Right lung (tissue), 5 donors: ENCODE measurements around the gene BEGAIN. TPM values are rescaled to one million over a fixed set of nuclear protein-coding genes. Genes with fewer than 3 reads are reported as not detected.

Source experiments
- DNase-seq, 2 donors: peaks; one replicate each; pipeline ENCODE4 v3.0.0-alpha.2; 2013
- polyA plus RNA-seq, 5 donors: library from polyadenylated mRNA; unstranded; fragments of 120-200 nt; gene quantifications; one replicate each; pipeline versions ENCODE4 v1.2.1 to v1.2.3, GENCODE V29; 2013; ENCODE audit warnings: inconsistent platforms in 1 of 5, low replicate concordance in 1 of 5; ENCODE audit not compliant: insufficient read length in 5 of 5, insufficient read depth in 1 of 5

The BEGAIN gene
- polyA plus RNA-seq, 5 donors, result 1.3 to 2.9 (median 2.1) TPM

DNA sequence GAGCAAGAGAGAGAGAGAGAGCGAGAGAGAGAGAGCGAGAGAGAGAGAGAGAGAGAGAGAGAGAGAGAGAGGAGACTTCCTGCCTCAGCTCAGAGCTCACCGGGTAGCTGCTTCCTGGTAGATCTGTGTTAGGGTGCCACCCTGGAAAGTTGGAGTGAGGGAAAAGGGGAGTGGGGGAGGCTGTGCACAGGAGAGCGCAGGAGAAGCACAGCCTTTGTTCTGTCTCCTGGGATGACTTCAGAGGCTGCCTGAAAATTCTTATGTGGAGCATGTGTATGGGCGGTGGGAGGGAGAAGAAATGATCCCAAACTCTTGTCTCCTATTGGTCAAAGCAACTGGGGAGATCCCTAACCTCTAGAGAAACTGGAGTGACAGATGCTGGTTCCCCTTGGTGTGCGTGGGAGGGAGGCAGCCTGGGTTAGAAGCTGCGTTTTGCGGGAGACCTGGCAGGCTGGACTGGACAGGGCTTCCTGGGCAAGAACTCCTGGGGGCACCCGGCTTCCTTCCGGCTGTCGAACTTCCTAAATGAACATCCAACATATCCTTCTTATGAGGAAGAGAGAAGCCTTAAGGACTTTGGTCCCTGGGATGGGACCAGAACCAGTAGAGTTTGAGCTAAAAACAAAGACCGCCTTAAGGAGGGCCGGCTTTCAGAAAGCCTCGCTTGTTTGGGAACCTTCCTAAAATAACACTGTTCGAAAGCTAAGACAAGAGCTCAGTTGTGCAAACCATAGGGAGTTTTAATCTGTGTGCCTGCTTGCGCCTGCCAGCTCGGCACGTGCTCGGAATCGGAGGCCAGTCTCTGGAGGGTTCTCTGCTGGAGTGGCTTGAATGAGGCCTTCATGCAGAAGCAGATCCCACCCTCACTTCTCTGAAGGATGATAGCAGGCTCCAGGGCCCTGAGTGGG is 30.4 kb upstream of the BEGAIN start:
- DNase-seq, result peak in 1 of 2 donors; percentile 9

DNA sequence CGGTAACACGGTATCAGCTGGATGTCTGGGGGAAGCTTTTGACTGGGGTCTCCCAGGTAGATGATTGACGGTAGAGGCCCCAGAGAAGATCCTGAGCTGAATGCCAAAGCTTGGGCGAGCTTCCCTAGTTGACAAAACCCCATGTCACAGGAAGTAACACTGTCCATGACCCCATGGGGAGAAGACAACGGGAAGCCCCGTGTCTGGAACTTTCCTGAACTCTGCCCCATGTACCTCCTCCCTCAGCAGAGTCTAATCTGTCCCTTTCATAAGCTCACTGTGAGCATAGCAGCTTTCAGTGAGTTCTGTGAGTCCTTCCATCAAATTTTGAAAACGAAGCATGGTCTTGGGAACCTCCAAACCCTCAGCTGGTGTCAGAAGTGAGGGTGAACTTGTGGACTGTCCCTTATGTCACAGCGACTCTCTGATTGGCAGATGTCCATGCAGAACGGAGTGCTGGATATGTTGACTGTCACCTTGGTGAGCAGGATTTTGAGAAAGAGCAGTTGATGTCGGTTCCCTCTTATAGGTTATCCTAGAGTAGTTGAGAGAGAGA is 29.7 kb upstream of the BEGAIN start:
- DNase-seq, result no peak

DNA sequence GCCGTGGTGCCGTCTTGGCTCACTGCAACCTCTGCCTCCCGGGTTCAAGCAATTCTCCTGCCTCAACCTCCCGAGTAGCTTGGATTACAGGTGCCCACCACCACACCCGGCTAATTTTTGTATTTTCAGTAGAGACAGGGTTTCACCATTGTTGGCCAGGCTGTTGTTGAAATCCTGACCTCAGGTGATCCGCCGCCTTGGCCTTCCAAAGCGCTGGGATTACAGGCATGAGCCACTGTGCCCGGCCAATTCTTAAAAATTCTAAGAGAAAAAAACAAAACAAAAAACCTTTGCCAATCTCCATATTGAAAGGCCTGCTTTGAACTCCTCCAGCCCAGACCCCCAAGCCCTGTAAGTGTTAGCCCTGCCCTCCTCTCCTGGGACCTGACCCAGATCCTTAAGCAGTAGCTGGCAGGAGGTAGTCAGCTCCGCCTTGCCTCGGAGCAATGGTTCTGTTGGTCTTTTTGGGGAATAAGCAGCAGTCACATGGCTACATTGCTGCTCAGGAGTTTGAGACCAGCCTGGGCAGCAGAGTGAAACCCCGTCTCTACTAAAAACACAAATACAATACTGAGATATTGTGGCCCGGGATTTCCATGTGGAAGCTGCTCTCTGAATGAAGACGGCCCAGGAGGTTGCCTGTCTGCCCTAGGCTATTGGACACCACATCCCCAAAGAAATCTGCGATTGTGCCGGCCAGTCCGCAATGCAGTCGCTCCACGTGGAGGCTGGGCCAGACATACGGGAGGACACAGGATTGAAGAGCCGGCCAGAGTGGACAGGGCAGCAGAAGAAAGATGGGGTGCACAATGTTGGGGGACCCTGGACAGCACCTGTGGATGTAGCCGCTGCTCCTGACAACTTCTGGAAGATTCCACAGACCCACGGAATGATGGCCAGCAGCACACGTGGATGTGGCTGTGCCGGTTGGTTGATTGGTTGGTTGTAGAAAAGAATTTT is 28.8 kb upstream of the BEGAIN start:
- no peak for DNase-seq

GRCh38 chr14:100614803-100615202 is 27.6 kb upstream of the BEGAIN start:
- DNase-seq, result no peak

- DNase-seq, result no peak
Observed at GRCh38 chr14:100612986-100613385, 25.8 kb upstream of the BEGAIN start.

DNA sequence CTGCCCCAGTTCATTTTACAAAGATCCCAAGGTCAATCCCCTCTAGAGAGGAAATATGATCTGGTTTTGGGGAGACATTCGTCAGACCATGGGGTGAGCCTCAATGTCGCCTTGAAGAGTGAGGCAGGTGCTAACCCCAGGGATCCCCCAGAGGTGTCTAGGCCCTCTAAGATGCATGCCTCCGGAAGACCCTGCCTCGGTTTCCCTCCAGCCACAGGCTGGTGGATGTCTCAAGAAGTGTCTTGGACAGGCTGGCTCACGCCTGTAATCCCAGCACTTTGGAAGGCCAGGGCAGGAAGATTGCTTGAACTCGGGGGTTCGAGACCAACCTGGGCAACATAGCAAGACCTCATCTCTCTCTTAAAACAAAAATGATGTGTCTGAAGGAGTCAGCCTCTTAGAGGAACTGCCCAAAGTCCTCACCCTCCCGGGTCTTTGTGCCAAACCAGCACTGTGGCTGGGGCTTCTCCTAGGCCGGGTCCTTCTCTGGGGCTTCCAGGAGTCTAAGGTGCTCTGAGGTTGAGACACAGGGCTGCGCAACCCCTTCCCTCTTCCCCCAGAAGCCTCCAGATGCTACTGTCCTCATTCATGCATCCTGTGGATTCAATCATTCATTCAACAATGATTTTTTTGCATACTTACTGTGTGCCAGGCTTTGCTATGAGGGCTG is 24.7 kb upstream of the BEGAIN start:
- DNase-seq, result no peak

DNA sequence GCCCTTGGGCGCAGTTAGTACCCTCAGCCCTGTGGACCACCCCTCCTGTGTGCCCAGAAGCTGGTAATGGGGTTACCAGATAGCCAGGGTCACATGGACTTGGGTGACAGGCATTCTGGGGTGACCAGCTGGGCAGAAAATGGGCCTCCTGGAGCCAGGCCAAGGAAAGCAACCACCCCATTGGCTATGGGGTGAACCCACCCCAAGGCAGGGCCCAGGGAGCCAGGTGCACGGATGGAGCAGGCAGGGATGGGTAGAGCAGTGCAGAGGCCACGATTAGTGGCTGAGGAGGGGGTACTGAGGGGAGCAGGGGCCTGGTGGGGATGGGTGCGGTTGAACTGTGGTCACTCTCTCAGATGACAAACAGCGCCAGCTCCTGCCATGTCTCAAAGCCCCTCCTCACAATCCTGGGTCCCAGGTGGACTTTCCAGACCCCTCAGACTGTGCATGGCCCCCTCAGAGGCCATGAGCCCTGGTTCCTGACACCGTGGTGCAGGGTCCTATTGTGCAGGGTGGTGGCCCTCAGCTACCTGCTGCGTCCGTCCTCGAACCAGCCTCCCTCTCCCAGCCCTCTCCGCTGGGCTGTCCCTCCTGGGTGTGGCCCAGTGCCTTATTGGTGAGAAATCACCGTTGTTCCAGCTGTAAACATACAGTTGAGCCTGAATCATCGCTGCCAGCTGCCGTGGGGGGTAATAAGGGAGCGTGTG is 23.4 kb upstream of the BEGAIN start:
- no peak for DNase-seq

- no peak for DNase-seq
Observed at GRCh38 chr14:100609941-100610391, 22.7 kb upstream of the BEGAIN start.

DNA sequence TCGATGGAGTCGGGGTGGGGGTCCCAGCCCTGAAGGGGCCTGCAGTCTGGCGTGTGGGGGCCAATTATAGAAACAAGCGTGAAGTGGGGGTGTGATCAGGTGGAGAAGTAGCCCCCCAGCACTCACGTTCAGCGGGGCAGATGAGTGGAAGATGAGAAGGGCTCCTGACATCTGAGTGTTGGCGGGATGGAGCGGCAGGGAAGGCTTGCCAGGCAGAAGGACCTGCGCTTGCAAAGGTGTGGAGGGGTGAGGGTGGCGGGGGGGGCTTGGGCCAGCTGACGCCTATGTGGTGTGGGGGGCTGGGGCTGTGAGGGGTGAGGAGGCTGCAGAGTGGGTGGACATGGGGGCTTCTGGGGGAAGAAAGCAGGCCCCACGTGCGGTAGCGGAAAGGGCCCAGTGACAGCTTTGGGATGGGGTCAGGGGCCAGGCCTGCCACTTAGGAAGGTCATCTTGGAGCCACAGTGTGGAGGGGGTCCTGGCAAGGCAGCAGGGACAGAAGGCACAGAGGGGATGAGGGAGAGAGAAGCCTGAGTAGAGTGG is 22.2 kb upstream of the BEGAIN start:
- DNase-seq, result no peak

GRCh38 chr14:100608586-100609330 is 21.5 kb upstream of the BEGAIN start:
- no peak for DNase-seq

- DNase-seq, result no peak
Observed at GRCh38 chr14:100608064-100608463, 20.8 kb upstream of the BEGAIN start.

DNA sequence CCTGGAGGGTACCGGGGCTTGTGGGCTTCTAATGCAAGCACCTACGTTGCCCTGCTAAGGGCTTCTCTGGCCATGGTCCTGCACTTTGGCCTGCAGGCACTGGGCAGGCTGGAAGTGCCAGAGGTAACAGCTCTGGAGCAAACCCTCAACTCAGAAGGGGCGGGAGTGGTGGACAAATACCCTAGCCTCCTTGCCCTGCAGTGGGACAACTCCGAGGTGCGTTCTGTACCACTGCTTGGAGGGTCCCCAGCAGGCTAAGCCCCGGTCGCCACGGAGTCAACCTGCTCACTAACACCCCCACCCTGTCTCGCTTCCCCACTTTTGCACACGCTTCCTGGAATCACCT is 20.4 kb upstream of the BEGAIN start:
- no peak for DNase-seq

DNA sequence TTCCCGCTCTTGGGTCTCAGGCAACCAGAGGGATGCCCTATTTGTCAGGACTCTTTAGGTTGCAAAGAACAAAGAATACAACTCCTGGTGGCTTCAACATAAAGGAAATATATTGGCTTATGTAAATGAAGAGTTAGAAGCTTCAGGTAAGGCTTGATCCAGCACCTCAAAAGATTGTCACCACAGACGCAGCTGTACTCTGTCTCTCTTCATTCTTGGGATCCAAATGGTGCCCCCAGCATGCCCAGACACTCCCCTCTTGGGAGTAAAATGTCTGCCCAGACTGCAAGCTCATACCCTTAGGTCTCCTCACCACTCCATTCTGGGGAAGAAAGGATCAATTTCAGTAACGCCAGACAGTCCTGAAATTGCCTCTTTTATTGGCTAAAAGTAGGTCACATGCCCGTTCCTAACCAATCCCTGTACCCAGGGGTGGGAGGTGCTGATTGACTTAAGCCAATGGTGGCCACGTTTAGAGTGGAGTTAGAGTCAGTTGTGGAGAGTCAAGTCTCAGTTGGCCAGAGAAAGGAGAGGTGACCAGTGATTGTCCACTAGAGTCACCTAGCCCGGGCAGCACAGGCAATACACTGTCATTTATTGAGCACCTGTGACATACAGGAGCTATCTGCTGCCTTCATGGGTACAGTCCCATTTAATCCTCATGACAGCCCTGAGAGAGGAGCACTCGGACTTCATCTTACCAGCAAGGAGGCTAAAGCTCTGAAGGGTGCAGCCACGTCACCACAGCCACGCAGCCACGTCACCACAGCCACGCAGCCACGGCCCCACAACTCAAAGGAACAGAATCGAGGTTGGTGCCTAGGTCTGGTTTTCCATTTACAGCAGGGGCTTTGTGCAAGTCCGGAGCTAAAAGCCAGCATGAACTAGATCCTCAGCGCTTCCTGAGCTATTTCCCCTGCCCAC is 19.7 kb upstream of the BEGAIN start:
- no peak for DNase-seq

GRCh38 chr14:100605706-100606686 is 18.8 kb upstream of the BEGAIN start:
- no peak for DNase-seq

DNA sequence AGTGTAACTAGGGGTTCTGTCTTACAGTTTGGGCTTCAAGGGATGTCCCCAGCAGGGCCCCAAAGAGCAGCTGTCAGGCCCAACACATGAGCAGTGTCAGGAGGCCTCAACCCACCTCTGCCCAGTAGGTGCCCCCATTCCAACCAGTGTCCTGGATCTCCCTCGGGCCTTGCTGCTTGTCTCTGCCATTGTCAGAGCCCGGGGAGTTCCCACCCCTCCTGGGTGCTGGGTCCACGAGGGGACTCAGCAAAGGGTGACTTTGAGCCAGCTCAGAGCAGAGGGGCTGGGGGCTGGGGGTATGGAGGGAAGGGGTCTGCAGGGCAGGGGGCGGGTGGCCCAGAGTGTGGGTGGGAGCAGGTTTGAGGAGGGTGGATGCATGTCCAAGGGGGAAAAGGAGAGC is 18.0 kb upstream of the BEGAIN start:
- DNase-seq, result no peak

DNA sequence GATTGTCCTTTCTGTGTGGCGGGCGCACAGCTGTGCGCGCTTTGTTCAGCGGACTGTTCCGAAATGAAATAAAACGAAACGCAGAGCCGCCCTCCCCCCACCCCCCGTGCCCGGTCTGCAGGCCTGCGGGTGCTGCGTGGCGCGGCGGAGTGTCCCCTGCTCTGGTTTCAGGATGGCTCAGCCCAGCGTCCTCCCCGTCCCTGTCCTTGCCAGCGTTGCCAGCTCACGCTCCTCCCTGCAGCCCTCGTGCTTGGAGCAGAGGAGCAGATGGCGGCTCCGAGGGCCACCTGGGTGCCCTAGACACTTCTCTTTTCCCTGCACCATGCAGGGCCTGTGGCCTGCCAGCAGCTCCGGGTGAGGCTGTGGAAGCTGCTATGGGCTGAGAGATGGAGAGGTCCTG is 17.5 kb upstream of the BEGAIN start:
- DNase-seq, result no peak

DNA sequence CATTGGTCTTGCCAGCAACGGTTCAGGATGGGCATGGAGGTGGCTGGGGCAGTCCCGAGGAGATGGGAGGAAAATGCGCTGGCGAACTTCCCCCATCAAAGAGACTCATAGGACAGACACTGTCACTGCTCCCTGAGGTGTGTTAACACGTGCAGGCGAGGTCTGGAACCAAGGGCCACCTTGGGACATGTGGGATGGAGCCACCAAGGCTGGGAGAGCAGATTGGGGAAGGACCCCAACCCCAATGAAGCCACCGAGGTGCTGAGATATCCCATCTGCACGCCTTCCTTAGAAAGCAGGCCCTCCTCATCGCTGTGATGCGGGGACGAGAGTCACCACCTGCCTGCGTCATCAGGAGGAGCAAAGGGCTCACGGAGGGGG is 16.9 kb upstream of the BEGAIN start:
- no peak for DNase-seq
